ENCODE data around the gene SLC10A3. TPM values are rescaled to one million over a fixed set of nuclear protein-coding genes. Genes with fewer than 3 reads are reported as not detected.
A peak's percentile ranks its signal among the peaks of the same experiment; 100 is the strongest.

SLC10A3 gene
- total RNA-seq, 1 donor from 2014 or later: 28.9 TPM

DNA sequence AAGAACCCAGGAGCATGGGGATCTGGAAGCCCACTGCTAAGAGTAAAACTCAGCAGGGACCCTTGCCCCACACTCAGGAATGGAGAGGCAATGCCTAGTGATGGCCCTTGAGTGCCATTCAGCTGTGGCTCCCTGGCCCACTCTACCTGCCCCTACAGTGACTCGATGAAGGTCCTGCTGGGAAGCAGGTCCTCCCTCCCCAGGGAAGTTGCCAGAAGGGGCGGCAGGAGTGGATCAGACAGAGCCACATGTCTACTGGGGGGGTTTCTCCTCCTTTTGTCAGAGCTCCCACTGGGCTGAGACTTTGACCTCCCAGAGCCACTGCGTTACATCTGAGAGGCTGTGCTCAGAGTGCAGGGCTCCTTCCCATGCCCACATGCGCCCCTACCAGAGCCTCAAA, 1.2 kb downstream of the SLC10A3 start:
- DNase-seq (ENCODE audit: low spot score): no peak
- no peaks in the 10 kb centered on the region for H3K9me3 Mint-ChIP-seq (ENCODE audit: low read depth)
- peaks cover 4% of the 10 kb centered on the region for H3K36me3 Mint-ChIP-seq (ENCODE audit: low read depth)

DNA sequence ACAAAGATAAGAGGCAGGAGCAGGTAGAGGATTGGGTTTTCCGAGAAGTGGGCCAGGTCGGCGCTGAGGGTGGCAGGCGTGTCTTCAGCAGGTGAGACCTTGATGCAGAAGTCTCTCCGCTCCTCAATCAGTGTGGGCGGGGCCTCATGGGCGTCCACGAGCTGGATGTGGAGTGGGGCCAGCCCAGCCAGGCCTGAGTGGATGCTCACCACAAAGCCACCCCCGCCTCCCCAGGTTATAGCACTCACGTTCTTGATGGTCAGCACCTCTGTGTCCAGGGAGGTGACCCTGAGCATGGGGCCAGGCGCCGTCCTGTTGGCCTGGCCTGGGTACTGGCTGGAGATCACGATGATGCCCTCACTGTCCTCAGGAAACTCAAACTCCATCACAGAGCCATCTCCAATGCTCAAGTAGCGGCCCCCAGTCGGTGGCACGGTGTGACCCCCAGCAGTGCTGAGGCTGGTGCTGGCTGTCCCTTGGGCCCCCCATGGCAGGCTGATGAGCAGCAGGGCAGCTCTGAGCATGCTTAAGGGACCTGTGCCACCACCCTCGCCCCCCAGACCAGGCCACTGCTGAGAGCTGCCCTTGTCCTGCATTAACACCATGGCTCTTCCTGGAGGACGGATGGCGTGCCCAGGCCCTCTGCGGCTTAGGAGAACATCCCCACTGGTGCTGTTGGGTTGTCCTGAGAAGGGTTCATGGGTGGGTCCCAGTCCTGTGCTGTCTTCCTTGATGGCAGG, 1.9 kb downstream of the SLC10A3 start:
- H3K4me3 Mint-ChIP-seq (ENCODE audit: unreplicated experiment): no peak overlapping the region
- DNase-seq (ENCODE audit: low spot score): no peak
- H3K27ac Mint-ChIP-seq (ENCODE audit: unreplicated experiment): no peak overlapping the region
- peaks cover 5% of the 10 kb centered on the region for H3K36me3 Mint-ChIP-seq (ENCODE audit: low read depth)
- peaks cover 1% of the 10 kb centered on the region for H3K9me3 Mint-ChIP-seq (ENCODE audit: low read depth)
- TF ChIP-seq, protein P1, sequence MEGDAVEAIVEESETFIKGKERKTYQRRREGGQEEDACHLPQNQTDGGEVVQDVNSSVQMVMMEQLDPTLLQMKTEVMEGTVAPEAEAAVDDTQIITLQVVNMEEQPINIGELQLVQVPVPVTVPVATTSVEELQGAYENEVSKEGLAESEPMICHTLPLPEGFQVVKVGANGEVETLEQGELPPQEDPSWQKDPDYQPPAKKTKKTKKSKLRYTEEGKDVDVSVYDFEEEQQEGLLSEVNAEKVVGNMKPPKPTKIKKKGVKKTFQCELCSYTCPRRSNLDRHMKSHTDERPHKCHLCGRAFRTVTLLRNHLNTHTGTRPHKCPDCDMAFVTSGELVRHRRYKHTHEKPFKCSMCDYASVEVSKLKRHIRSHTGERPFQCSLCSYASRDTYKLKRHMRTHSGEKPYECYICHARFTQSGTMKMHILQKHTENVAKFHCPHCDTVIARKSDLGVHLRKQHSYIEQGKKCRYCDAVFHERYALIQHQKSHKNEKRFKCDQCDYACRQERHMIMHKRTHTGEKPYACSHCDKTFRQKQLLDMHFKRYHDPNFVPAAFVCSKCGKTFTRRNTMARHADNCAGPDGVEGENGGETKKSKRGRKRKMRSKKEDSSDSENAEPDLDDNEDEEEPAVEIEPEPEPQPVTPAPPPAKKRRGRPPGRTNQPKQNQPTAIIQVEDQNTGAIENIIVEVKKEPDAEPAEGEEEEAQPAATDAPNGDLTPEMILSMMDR (IDR thresholded peaks at IDR 0.05): no peak
- H3K27me3 Mint-ChIP-seq (ENCODE audit: low read depth): no peaks in the 10 kb centered on the region
- H3K4me1 Mint-ChIP-seq (ENCODE audit: low read depth): peaks cover 16% of the 10 kb centered on the region

More for the DNA sequence above, 1.2 kb downstream of the SLC10A3 start:
- H3K4me3 Mint-ChIP-seq (ENCODE audit: unreplicated experiment): peak overlapping the region; percentile 78
- peaks cover 16% of the 10 kb centered on the region for H3K4me1 Mint-ChIP-seq (ENCODE audit: low read depth)
- H3K27me3 Mint-ChIP-seq (ENCODE audit: low read depth): no peaks in the 10 kb centered on the region
- TF ChIP-seq, protein P1 (IDR thresholded peaks at IDR 0.05): no peak
- peak overlapping the region; percentile 88 for H3K27ac Mint-ChIP-seq (ENCODE audit: unreplicated experiment)

DNA sequence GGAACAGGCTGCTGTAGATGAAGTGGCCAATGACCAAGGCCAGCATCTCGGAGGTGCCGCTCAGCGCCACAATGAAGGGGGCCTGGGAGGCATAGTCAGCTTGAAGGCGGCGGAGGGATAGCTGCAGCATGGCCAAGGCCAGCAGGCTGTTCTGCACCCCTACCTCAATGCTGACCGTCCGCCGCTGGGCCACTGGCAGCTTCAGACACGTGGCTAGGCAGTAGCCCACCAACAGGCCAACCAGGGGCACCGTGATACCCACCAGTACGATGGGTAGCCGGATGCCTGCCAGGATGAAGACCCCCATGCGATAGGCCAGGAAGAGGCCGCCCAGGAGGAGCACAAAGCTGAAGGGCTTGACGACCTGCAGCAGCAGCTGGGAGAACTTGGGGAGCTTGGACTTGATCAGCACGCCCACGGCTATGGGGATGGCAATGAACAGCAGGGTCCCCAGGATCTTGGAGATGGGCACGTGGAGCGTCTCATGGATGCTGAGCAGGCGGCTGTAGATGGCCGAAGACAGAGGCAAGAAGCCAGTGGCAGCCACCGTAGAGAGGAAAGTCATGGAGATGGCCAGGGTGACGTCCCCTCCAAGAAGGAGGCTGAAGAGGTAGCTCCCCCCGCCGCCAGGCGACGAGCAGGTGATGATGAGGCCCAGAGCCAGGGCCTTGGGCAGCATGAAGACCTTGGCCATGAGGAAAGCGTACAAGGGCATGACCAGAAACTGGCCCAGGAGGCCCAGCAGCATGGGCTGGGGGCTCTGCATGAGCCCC, 2.7 kb downstream of the SLC10A3 start:
- H3K27ac Mint-ChIP-seq (ENCODE audit: unreplicated experiment): no peak overlapping the region
- peaks cover 7% of the 10 kb centered on the region for H3K36me3 Mint-ChIP-seq (ENCODE audit: low read depth)
- no peaks in the 10 kb centered on the region for H3K27me3 Mint-ChIP-seq (ENCODE audit: low read depth)
- TF ChIP-seq, protein P1 (IDR thresholded peaks at IDR 0.05): no peak
- DNase-seq (ENCODE audit: low spot score): no peak
- no peak overlapping the region for H3K4me3 Mint-ChIP-seq (ENCODE audit: unreplicated experiment)
- H3K4me1 Mint-ChIP-seq (ENCODE audit: low read depth): peaks cover 16% of the 10 kb centered on the region
- peaks cover 4% of the 10 kb centered on the region for H3K9me3 Mint-ChIP-seq (ENCODE audit: low read depth)

DNA sequence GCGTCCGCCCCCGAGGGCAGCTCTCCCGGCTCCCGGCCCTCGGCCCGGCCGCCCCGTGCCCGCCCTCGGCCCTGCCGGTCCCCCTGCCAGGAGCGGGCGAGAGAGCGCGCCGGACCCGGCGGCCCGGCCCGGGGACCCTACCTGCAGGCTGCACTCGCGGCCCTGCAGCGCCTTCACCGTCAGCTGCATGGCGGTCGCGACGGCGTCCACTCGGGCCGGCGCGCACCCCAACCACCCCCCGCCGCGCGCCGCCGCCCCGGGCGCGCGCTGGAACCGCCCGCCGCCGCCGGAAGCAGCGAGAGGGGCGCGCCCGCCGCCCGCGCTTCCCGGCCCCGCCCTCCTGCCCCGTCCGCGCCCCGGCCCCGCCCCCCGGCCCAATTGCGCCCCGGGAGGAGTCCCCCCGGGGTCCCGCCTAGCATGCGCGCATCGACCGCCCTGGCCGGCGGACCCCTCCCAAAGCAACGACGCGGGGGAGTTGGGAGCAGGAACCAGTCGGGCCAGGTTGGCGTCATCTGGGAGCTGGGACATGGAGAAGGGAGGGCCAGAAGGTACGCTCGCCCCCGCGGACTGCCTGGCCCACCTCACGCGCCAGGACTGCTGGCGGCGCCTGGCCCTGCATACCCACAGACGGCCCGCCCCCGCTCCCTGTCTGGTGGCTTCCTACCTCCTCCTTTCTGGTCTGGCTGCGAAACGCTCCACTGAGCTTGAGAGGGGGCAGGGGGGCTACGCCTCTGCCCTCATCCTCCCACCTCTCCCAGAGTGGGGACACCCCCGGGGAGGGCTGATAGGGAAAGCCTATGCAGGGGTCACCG, 3.8 kb downstream of the SLC10A3 start, which contains the start of gene UBL4A:
TSS of gene UBL4A (minus strand) at position 220 of the 812 bp plus-strand sequence. CDS start at position 189, 31 bp downstream.
- H3K27me3 Mint-ChIP-seq (ENCODE audit: low read depth): no peaks in the 10 kb centered on the region
- H3K36me3 Mint-ChIP-seq (ENCODE audit: low read depth): peaks cover 7% of the 10 kb centered on the region
- no peak for DNase-seq (ENCODE audit: low spot score)
- peaks cover 4% of the 10 kb centered on the region for H3K9me3 Mint-ChIP-seq (ENCODE audit: low read depth)
- TF ChIP-seq, protein P1 (IDR thresholded peaks at IDR 0.05): no peak
- peak within 1 kb of the TSS; percentile 12 for H3K27ac Mint-ChIP-seq (ENCODE audit: unreplicated experiment)
- peaks cover 16% of the 10 kb centered on the region for H3K4me1 Mint-ChIP-seq (ENCODE audit: low read depth)
- H3K4me3 Mint-ChIP-seq (ENCODE audit: unreplicated experiment): peak within 1 kb of the TSS; percentile 68

DNA sequence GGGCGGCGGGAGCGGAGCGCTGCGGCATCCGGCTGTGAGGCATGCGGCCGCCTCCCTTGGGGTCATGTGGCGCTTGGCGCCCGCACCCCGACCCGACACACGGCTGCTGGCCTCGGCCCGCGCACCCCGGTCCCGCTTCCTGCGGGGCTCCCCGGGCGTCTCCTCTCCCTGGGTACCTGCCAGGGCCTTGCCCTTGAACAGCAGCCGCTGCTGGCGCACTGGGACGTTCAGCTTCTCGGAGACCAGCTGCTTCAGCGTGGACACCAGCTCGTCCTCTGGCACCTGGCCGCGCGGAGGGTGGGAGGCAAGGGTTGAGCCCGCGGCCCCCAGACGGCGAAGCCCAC, 4.4 kb downstream of the SLC10A3 start:
- Mint-ChIP-seq H3K4me3 (ENCODE audit: unreplicated experiment) (peak overlapping the region; percentile 19), H3K9me3 (ENCODE audit: low read depth) (peaks cover 4% of the 10 kb centered on the region), H3K36me3 (ENCODE audit: low read depth) (peaks cover 7% of the 10 kb centered on the region), H3K27ac (ENCODE audit: unreplicated experiment) (no peak overlapping the region), H3K4me1 (ENCODE audit: low read depth) (peaks cover 16% of the 10 kb centered on the region), H3K27me3 (ENCODE audit: low read depth) (no peaks in the 10 kb centered on the region)
- DNase-seq (ENCODE audit: low spot score): peak; percentile 89
- TF ChIP-seq, protein P1 (IDR thresholded peaks at IDR 0.05): no peak
